ENCODE results near the gene RPP30. TPM values are rescaled to one million over a fixed set of nuclear protein-coding genes. Genes with fewer than 3 reads are reported as not detected.
"Not testable (repeated sequence)": the region's sequence is repeated elsewhere in the genome, so short reads cannot be mapped to it uniquely, and the experiment has no call there.

Gene RPP30
- total RNA-seq, 2 experiments from 2014 or later = 45.5 to 53.9 TPM

GRCh38 chr10:90942980-90943379 lies 71.2 kb downstream of the RPP30 start:
- H3K9me3 Mint-ChIP-seq; POLR2A ChIA-PET; H3K36me3 Mint-ChIP-seq (ENCODE audit: low read depth); H3K4me3 Mint-ChIP-seq; H3K27me3 Mint-ChIP-seq; H3K27ac Mint-ChIP-seq; DNase-seq: not testable (repeated sequence)
- H3K4me1 Mint-ChIP-seq = peaks cover 17% of the 10 kb centered on the region
- CTCF ChIA-PET = interaction anchor here (1.2 kb wide), 1 partner anchor 31 kb away, joined by 3 read pairs; no protein-coding TSS in a partner anchor

DNA sequence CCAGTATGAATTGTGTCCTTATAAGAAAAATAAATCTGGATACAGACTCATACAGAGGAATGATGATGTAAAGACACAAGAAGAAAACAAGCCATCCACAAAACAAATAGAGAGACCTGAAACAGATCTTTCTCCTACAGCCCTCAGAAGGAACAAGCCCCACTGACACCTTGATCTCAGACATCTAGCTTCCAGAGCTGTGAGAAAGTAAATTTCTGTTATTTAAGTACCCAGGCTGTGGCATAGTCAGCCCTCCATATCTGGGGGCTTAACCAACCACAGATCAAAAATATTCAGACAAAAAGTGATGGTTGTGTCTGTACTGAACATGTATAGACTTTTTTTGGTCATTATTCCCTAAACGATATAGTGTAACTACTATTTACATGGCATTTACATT lies 73.0 kb downstream of the RPP30 start:
- POLR2A ChIA-PET = no interaction called here
- H3K27ac Mint-ChIP-seq = no peak overlapping the region
- DNase-seq = no peak
- no peak overlapping the region for H3K4me3 Mint-ChIP-seq
- CTCF ChIA-PET = interaction anchor here (1.2 kb wide), 1 partner anchor 306 kb away, joined by 4 read pairs; no protein-coding TSS in a partner anchor
- H3K27me3 Mint-ChIP-seq = peaks cover 3% of the 10 kb centered on the region
- peaks cover 17% of the 10 kb centered on the region for H3K4me1 Mint-ChIP-seq
- H3K9me3 Mint-ChIP-seq = no peaks in the 10 kb centered on the region
- H3K36me3 Mint-ChIP-seq (ENCODE audit: low read depth) = no peaks in the 10 kb centered on the region

- Mint-ChIP-seq H3K4me3 (no peak overlapping the region), H3K27ac (no peak overlapping the region), H3K9me3 (no peaks in the 10 kb centered on the region), H3K36me3 (ENCODE audit: low read depth) (no peaks in the 10 kb centered on the region), H3K27me3 (peaks cover 8% of the 10 kb centered on the region), H3K4me1 (peaks cover 17% of the 10 kb centered on the region)
- ChIA-PET CTCF (interaction anchor here (2.6 kb wide), 1 partner anchor 34 kb away, joined by 11 read pairs; no protein-coding TSS in a partner anchor), POLR2A (no interaction called here)
- no peak for DNase-seq
Observed at GRCh38 chr10:90945491-90946070, 73.8 kb downstream of the RPP30 start.

DNA sequence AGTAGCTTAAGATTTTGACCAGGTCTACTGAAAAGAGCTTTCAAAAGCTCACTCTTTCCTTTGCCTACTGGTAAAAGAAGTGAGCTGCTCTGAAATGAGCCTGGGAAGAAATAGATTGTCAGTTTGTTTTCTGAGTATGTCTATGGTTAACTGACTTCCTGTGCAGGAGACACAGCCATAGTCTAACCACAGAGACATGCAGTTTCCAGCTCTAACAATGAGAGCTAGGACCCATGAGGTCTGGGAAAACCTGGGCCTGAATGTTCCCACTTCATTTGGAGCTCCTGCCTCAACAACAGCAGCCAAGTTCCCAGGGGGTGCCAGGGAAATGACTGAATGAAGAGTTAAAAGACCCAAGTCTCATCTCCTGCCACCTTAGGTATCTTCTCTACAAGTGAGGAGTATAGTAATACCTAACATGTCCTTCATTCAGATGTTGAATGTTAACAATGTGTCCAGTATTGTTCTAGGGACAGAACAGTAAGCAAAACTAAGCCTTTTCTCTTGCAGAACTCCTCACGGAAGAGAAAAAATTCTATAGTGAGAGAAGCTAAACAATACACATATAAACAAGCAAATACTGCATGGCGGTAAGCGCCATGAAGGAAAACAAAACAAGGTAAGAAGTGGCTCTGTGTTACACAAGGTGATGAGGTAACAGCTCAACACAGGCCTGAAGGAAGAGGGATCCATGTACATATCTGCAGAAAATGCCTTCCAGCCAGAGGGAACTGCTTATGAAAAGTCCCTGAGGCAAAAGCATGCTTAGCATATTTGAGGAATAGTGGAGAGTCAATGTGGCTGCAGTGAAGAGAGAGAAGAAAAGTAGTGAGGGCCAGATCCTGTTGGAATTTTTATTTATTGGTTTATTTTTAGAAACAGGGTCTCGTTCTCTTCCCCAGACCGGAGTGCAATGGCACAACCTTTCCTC lies 75.5 kb downstream of the RPP30 start:
- Mint-ChIP-seq H3K4me1 (peaks cover 17% of the 10 kb centered on the region), H3K4me3 (no peak overlapping the region), H3K27ac (peak overlapping the region; percentile 52), H3K36me3 (ENCODE audit: low read depth) (no peaks in the 10 kb centered on the region), H3K27me3 (peaks cover 12% of the 10 kb centered on the region), H3K9me3 (no peaks in the 10 kb centered on the region)
- ChIA-PET CTCF (interaction anchor here (0.9 to 2.6 kb wide), 5 partner anchors 27 to 303 kb away, joined by 4 to 11 read pairs (median 9); partner anchors contain the start of gene ANKRD1), POLR2A (interaction anchor here (1.1 kb wide), 1 partner anchor 75 kb away, joined by 3 read pairs; no protein-coding TSS in a partner anchor)
- DNase-seq = peak; percentile 17

Other genes starting within 250 kb of the RPP30 start
- gene HTR7, start 13.9 kb upstream of the RPP30 start, total RNA-seq = under 1 TPM in 1 of 2 experiments, not detected in 1; 0.08 TPM
- gene ANKRD1, start 49.1 kb downstream of the RPP30 start, total RNA-seq = not detected